ENCODE measurements around the gene ZNF714. TPM values are rescaled to one million over a fixed set of nuclear protein-coding genes. Genes with fewer than 3 reads are reported as not detected.

The ZNF714 gene
- total and polyA plus RNA-seq, 2 of the 8 experiments (the other 6 are each of a cell fraction or from before 2014, with no cell fraction given) = 16.4 to 74.2 TPM

GRCh38 chr19:21166436-21166835 lies 84.4 kb downstream of the ZNF714 start:
- no peak overlapping the region for H2AFZ ChIP-seq (ENCODE audit: low read length)
- no peak overlapping the region for H3K14ac ChIP-seq (ENCODE audit: insufficient read length)
- no peak overlapping the region for H3K9ac ChIP-seq (replicated peaks in 1 of 4; ENCODE audit: extremely low read depth in 1 of 4, low read depth in 3 of 4, low read length in 3 of 4)
- H3K23me2 ChIP-seq (ENCODE audit: low read depth, low read length) = no peaks in the 10 kb centered on the region; the same call in 1 of the 2 replicates
- no peak overlapping the region for H2BK20ac ChIP-seq (ENCODE audit: low read length)
- H2BK120ac ChIP-seq (replicated peaks; ENCODE audit: low read depth, low read length) = no peak overlapping the region
- H2AK5ac ChIP-seq (ENCODE audit: low read depth, low read length) = no peak overlapping the region
- CTCF ChIA-PET (ENCODE audit: partially characterized antibody) = interaction anchor here (0.6 to 1.0 kb wide), 2 partner anchors 44 to 101 kb away, joined by 4 to 7 read pairs; no protein-coding TSS in a partner anchor
- peaks cover 0 to 3% of the 10 kb centered on the region in 2 experiments for H4K20me1 ChIP-seq (replicated peaks in 1 of 2; ENCODE audit: control insufficient read depth in 1 of 2, insufficient read depth in 2 of 2, low read length in 2 of 2)
- DNase-seq (ENCODE audit: low read depth in 1 of 2, low spot score in 2 of 2) (no peak), FAIRE-seq (no peak)
- H3K9me3 ChIP-seq (ENCODE audit: insufficient read depth in 2 of 2, low read depth in 1 of 2, low read length in 1 of 2) = no peaks in the 10 kb centered on the region
- no peak overlapping the region for H3K18ac ChIP-seq (ENCODE audit: extremely low read depth, low read length)
- H3K4me3 ChIP-seq (ENCODE audit: extremely low read depth in 1 of 4, insufficient read depth in 2 of 4, low read depth in 3 of 4, low read length in 4 of 4) = no peak overlapping the region
- H3K27ac ChIP-seq (ENCODE audit: low read depth, low read length) = no peak overlapping the region
- peaks cover 2% of the 10 kb centered on the region; the same call in 1 of the 2 replicates for H3K79me1 ChIP-seq (ENCODE audit: low read depth, low read length)
- peaks cover 3 to 35% of the 10 kb centered on the region in 2 experiments; a peak in 3 of 4 replicates for H3K79me2 ChIP-seq (ENCODE audit: control insufficient read depth in 1 of 2, insufficient read depth in 2 of 2, low read length in 2 of 2)
- POLR2A ChIA-PET (ENCODE audit: partially characterized antibody) = no interaction called here
- H4K91ac ChIP-seq (replicated peaks; ENCODE audit: insufficient read length, low read length) = no peak overlapping the region
- 96% methylated on average over 2 of the region's 2 CpGs; no CpG with 5 or more reads in 1 of the 2 experiments for WGBS, 2 experiments (ENCODE audit: extremely low coverage in 1 of 2, insufficient coverage in 1 of 2, insufficient read length in 1 of 2, insufficient replicate concordance in 2 of 2, low coverage in 1 of 2, low lambda C conversion rate in 2 of 2, missing lambda C conversion rate in 1 of 2)
- no peak overlapping the region for H2BK12ac ChIP-seq (ENCODE audit: low read depth, low read length)
- no peak overlapping the region for H3K56ac ChIP-seq (replicated peaks; ENCODE audit: insufficient read length, low read depth, low read length)
- H2BK15ac ChIP-seq (ENCODE audit: low read length) = no peak overlapping the region
- no peak overlapping the region for H3K23ac ChIP-seq (ENCODE audit: insufficient read length)
- no peaks in the 10 kb centered on the region for H3K4me1 ChIP-seq (replicated peaks in 1 of 4; ENCODE audit: control insufficient read depth in 3 of 4, insufficient read depth in 4 of 4, low read length in 3 of 4)
- no peaks in the 10 kb centered on the region for H3K27me3 ChIP-seq (replicated peaks in 1 of 4; ENCODE audit: control insufficient read depth in 3 of 4, extremely low read depth in 1 of 4, insufficient read depth in 3 of 4, low read length in 3 of 4)
- H3K4ac ChIP-seq (replicated peaks; ENCODE audit: insufficient read length, low read depth, low read length) = no peak overlapping the region
- H3K36me3 ChIP-seq (ENCODE audit: control insufficient read depth in 2 of 4, insufficient read depth in 4 of 4, low read length in 3 of 4) = peaks cover 2 to 44% (median 8%) of the 10 kb centered on the region in 4 experiments; a peak in 6 of 8 replicates
- TF ChIP-seq USF2 (IDR thresholded peaks at IDR 0.05; ENCODE audit: low read length) (no peak), HDAC2 (IDR thresholded peaks at IDR 0.05; ENCODE audit: borderline replicate concordance in 1 of 2, low read depth in 2 of 2, low read length in 2 of 2) (no peak), E2F6 (IDR thresholded peaks at IDR 0.05) (no peak), TAF7 (optimal IDR thresholded peaks at IDR 0.05; ENCODE audit: borderline replicate concordance, low read depth, low read length) (no peak), SRF (IDR thresholded peaks at IDR 0.05; ENCODE audit: low read depth, low read length) (no peak), CEBPB (IDR thresholded peaks at IDR 0.05; ENCODE audit: low read depth, low read length) (no peak), ASH2L (IDR thresholded peaks at IDR 0.05; ENCODE audit: low read length) (no peak), BCL11A (IDR thresholded peaks at IDR 0.05; ENCODE audit: low read depth in 2 of 2, low read length in 2 of 2) (no peak), CHD2 (IDR thresholded peaks at IDR 0.05; ENCODE audit: low read length) (no peak), EGR1 (IDR thresholded peaks at IDR 0.05; ENCODE audit: borderline replicate concordance, low read depth, low read length) (no peak), YY1 (IDR thresholded peaks at IDR 0.05; ENCODE audit: low read depth, low read length) (no peak)
- no peak overlapping the region for H4K5ac ChIP-seq (ENCODE audit: insufficient read length, low read depth, low read length)
- H2BK5ac ChIP-seq (ENCODE audit: low read depth, low read length) = no peak overlapping the region
- H3K4me2 ChIP-seq (ENCODE audit: insufficient read depth in 1 of 2, low read depth in 2 of 2, low read length in 2 of 2) = no peak overlapping the region
- H4K8ac ChIP-seq (ENCODE audit: extremely low read depth, insufficient read depth, low read length) = no peak overlapping the region
